HS-27A (cell line): ENCODE results near the gene IL12RB2.

Source experiments
- DNase-seq: peaks from one replicate; pipeline ENCODE4 v3.0.0-alpha.2; 2012; ENCODE audit warnings: low read depth, missing footprints

IL12RB2 gene

GRCh38 chr1:67347688-67348472, 40.2 kb downstream of the IL12RB2 start:
- DNase-seq = no peak

DNA sequence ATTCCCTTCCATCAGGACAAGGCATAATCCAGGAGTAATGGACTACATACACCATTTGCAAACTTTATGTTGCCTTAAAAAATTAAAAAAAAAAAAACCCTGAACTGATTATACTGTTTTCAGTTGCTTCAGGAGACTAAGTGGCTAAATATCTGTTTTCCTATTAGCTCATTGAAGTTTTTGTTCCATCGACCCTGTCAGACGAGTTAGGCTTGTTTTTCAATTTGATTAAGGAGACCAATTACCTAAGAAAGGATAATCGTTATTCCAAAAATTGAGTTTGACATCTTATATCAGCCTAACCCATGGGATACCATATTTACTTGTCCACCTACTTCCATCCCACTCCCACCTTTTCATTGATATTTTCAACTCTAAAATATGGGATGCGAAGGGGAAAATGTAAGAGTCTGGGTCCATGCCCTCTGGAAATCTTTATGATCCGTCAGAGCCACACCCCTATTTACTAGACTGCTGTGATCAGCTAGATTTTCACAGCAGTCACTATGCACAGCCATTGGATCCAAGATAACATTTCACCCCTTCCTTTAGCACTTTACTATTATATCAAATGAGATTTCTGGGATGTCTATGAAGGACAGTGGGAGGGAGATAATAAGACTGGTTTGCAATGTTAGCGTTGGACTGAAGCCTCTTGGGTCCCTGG, 41.0 kb downstream of the IL12RB2 start:
- DNase-seq = no peak

DNA sequence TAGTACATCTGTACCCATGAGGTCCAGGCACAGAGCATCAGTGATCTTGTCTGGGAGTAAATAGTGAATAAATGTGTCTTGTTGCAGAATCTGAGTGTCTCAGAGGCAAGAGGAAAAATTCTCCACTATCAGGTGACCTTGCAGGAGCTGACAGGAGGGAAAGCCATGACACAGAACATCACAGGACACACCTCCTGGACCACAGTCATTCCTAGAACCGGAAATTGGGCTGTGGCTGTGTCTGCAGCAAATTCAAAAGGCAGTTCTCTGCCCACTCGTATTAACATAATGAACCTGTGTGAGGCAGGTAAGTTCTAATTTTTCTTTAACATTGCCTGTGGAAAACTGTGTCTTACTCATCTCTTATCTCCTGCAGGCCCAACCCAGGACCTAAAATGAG, 43.1 kb downstream of the IL12RB2 start:
- no peak for DNase-seq

DNA sequence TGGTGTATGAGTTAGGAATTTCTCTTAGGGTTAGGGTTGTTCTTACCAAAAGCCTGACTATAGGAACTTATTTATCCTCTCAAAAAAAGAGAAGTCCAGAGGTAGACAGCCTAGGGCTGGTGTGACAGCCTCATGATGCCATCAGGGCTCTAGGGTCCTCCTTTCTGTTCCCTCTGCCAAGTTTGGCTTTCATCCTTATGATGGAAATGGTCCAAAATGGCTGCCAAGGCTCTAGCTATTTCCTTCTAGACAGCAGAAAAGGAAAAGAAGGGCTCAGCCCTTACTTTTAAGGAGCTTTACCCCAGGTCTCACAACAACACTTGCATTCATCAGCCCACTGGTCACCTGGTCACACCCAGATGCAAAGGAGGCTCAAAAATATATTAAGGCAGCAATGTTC, 44.5 kb downstream of the IL12RB2 start:
- no peak for DNase-seq

GRCh38 chr1:67355745-67356424, 48.2 kb downstream of the IL12RB2 start:
- DNase-seq = no peak

DNA sequence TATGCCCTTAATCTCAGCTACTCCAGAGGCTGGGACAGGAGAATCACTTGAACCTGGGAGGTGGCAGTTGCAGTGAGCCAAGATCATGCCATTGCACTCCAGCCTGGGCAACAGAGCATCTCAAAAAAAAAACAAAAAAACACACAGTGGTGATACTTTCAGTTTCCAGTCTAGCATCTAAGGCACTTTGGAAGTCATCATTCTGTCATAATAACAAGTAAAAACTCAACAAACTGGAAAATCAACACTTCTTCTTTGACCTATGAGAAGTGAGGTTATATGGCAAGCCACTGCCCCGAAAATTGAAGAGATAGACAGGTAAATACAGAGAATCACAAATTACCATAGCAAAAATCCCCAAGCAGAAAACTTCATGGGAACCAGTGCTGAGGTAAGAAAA, 51.9 kb downstream of the IL12RB2 start:
- no peak for DNase-seq

GRCh38 chr1:67361641-67362040, 54.0 kb downstream of the IL12RB2 start:
- no peak for DNase-seq

DNA sequence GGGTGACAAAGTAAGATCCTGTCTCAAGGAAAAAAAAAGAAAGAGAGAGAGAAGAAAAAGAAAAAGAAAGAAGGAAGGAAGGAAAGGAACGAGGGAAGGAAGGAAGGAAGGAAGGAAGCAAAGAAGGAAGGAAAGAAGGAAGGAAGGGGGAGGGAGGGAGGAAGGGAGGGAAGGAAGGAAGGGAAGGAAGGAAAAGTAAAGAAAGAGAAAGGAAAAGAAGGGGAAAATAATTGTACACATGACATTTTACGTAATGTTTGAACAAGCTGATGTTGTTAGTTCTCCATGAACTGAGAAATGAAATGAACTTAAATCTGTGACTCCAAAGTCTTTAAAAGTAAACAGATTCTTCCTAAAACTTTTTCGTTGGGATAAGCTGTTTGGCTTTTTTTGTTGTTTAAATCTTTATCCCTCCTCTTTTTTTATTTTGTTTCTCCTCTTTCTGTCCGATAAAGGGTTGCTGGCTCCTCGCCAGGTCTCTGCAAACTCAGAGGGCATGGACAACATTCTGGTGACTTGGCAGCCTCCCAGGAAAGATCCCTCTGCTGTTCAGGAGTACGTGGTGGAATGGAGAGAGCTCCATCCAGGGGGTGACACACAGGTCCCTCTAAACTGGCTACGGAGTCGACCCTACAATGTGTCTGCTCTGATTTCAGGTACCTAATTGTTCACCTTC, 59.8 kb downstream of the IL12RB2 start:
- DNase-seq = no peak

DNA sequence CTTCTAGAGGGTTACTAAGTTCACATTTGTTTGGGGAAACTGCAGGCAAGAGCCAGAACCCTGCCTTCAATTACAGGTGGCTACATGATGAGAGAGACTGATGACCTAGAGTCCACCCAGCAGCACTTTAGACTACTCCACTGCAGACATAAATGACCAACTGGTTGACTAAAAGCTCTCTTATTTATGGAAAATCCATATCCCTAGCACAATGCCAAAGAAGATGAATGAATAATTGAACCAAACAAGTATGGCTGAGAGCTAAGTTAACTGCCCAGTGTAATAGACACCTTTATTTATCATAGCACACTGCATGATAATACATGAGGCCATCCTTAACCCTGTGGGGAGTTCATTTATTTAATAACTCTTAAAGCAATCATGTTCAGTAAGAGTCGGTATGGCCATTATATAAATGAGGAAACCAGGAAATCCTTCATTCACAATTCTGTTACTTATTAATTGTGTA, 60.4 kb downstream of the IL12RB2 start:
- DNase-seq = no peak

DNA sequence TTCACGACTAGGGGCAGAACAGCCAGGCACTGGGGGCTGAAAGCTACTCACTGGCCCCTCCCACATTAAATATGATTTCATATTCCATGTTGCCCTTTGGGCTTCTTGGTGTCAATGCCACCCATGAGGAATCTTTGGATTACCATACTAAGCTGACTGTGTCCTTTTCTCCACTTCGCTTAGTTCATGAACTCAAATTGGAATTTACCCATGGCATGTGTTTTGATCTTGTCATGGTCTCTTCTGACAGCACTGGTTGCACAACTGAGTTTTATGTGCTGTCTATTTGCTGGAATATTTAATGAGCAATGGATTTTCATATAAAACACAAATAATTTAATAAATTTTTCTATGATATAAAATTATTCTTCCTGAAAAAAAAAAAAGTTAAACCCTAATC, 63.4 kb downstream of the IL12RB2 start:
- no peak for DNase-seq

DNA sequence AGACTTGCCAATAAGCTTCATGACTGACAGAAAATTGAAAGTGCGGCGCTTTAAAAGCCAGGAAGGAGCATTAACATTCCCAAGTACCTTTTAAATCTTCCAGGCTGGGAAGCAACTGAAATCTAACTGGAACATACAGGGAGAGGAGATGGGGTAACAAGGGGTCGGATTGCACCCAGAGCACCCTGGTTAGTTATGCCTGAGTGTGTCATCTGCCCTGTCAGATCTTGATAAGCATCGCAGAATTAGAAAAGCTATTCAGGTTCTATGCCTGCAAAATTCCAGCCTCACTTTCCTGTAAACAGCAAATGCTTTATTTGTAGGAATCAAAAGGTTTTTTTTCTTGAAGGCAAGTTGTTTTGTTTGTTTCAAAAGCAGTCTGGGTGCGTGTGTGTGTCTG, 64.0 kb downstream of the IL12RB2 start:
- DNase-seq = no peak

- DNase-seq = no peak
These were observed 64.5 kb downstream of the IL12RB2 start for GRCh38 chr1:67372136-67372535.

DNA sequence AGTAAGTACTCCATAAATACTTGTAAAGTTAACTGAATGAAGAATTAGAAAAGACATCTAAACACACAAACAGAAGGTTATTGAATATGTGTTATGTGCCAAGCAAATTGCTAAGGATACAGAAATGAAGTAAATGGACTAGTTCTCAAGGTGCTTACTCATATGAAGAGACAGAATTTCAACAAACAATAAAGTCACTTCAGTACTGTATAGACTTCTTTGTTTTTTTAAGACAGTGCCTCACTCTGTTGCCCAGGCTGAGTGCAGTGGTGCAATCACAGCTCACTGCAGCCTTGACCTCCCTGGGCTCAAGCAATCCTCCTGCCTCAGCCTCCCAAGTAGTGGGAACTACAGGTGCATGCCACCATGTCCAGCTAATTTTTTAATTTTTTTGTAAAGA, 65.2 kb downstream of the IL12RB2 start:
- no peak for DNase-seq

DNA sequence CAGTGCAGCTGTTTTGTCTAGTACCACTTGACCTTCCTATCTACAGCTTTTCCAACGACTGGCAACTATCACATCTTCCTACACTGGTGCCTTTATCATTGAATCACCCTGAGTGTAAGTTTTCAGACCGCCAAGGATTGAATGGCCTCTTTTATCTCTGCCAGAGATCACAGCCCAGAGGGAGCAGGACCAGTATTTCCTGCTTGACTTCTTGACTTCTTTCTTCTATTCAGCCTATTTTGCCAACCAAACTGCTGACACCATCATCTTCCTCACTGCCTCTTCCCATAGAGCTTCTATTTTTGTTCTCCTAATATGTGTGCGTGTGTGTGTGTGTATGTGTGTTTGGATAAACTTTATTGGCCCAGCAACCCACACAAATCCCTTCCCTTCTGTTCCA, 68.7 kb downstream of the IL12RB2 start:
- DNase-seq = no peak

- no peak for DNase-seq
These were observed 69.6 kb downstream of the IL12RB2 start for GRCh38 chr1:67377253-67377652.

DNA sequence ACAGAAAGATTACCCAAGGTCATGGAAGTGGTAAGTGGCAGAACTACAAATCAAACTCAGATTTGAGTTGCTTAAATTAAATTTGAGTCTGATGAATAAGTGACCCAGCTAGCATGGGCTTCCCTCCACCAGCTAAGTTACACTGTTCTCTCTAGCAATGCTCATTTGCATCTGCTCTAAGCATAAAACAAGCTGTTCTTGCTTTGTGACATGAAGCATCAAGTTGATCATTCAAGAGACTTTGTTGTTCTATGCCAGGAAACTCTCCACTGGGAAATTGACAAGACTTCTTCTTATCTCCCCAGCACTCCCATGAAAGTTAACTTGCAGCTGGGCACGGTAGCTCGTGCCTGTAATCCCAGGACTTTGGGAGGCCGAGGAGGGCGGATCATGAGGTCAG, 73.5 kb downstream of the IL12RB2 start:
- DNase-seq = no peak

DNA sequence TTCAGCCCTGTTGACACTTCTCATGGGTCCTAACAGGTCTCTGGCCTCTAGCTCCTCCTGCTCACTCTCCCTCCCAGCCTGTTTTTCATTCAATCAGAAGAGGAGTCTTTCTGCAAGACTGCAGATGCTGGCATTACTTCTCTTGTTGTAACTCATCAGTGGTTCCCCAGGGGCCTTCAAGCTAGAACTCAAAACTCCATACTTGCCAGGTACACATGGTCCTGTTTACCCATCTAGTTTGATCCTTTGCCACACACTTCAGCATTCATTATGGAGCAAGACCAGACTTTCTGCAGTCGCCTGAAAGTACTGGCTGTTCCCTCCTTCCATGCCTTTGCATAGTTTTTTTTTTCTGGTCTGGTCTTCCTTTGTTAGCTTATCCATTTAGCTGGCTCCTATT, 74.6 kb downstream of the IL12RB2 start:
- DNase-seq = no peak

GRCh38 chr1:67383999-67384638, 76.4 kb downstream of the IL12RB2 start:
- DNase-seq = no peak

GRCh38 chr1:67390041-67390887, 82.6 kb downstream of the IL12RB2 start:
- DNase-seq = peak; percentile 50

- DNase-seq = no peak
These were observed 85.6 kb downstream of the IL12RB2 start for GRCh38 chr1:67393240-67393639.

DNA sequence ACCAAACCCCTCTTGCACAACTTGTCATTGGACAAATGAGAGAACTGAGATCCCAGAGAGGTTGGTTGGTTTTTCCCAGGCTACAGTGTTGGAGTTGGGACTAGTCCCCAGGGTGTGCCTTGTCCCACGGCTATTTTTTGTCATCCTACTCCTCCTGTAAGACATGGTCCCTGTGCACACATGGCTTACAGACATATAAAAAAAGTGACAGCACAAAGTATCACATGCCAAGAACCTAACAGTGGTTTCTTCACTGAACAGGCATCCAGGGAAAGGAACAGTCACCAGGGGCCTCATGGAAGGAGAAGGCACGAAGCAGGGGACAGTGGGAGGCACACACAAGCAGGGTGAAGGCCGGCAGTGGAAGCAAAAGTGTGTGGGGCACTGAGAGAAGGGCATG, 86.1 kb downstream of the IL12RB2 start:
- DNase-seq = no peak
